GM18909 (cell line): Measurements from ENCODE around the gene OPN1LW.
"Not testable (repeated sequence)": the region's sequence is repeated elsewhere in the genome, so short reads cannot be mapped to it uniquely, and the experiment has no call there.

Experiments used
- ATAC-seq: cut with Tn5 transposase; IDR thresholded peaks from one replicate; pipeline ENCODE4 v1.9.1; 2021; ENCODE audit warnings: mild to moderate bottlenecking; ENCODE audit not compliant: unreplicated experiment, poor library complexity

The OPN1LW gene

DNA sequence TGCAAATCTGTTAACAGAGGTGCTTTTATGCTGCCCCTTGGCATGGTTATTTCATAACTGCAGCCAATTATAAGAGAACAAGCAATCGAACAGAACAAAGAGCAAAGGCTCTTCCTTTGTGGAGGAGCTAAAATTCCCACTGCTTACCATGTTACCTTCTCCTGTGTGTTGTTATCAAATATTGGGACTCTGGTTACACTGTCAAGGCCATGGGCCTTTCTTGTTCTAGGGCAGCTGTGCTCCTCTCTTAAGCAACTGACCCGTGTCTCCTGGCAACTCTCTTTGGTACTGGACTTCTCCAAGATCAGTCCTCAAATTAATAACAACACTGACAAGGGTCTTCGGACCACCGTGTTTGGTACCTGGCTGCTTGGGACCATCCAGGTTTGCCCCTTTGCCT, 12.1 kb upstream of the OPN1LW start:
- ATAC-seq: no peak

DNA sequence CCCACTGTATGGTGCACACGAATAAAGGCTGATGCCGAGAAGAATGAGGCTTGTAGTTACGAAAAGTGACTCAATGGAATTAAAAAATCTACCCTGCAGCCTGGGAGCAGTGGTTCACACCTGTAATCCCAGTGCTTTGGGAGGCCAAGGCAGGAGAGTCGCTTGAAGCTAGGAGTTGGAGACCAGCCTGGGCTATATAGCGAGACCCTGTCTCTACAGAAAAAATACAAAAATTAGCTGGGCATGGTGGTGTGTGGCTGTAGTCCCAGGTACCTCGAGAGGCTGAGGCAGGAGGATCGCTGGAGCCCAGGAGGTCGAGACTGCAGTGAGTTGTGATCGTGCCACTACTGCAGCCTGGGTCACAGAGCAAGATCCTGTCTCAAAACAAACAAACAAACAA, 11.7 kb upstream of the OPN1LW start:
- ATAC-seq: no peak

DNA sequence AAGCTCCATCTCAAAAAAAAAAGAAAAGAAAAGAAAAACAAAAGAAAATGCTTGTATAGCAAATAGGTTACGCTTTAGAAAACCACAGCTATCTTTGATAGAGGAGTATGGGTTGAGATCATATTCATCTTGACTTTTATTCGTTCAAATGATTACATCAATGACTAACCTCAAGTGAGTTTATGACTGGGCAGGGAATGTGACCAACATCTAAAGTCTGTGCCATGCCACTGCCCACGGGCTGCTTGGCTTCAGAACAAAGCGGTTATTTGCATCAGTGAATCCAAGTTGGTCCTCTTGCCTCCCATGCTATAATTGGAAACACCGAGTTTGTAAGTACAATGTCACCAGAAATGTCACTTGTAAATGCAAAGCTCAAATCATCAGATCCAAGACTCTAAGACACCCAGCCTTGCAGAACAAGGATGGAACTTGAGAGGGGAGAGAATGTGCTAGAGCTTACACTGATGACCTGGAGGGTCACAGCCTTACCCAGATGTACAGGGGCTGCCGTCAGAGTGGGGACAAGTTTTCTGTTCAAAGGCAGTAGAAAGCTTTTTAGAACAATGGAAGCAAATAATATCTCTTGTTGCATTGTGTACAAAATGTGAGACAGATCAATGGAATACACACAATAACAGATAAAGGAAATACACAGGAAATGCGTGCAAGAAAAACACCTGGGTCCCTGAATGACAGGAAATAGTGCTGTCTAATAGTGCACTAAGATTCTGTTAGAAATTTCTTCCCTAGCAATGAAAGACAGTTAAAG, 8.4 kb upstream of the OPN1LW start:
- no peak for ATAC-seq

DNA sequence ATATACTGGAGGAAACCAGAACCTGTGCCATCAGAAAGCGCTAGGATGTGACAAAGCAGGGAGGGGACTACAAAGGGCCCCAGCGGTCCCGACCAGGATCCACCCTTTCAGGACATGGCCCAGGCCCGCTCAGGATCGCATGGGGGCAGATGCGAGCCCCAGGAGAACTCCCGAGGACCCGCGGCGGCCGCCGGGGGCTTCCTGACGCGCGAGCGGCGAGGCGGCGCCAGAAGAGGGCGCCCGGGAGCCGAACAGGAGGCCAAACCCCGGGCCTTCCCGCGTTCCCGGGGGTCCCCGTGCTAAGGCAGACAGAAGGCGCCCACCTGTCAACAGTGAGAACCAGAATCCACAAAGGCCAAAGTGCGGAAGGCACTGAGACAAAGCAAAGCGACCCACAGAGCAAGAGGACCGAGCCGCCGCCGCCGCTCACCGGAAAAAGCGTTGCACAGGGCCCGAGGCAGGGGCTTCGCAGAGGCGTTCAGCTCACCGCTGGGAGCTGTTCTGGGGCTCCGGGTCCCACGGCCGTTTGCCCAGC, 7.3 kb upstream of the OPN1LW start:
- ATAC-seq: no peak

DNA sequence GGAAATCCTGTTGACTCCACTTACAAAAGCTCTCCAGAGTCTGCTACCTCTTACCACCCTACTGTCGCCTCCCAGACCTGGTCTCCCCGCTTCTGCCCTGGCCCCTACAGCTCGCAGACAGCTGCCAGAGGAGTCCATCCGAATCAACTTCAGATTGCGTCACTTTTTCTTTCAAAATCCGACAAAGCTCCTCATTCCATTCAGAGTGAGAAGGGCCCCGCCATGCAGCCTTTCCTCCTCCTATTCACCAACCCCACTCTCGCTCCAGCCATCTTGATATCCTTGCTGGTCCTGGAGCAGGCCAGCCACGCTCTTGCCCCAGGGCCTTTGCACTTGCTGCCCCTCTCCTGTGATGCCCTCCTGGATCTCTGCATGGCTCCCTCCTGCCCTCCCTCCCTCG, 5.2 kb upstream of the OPN1LW start:
- no peak for ATAC-seq

DNA sequence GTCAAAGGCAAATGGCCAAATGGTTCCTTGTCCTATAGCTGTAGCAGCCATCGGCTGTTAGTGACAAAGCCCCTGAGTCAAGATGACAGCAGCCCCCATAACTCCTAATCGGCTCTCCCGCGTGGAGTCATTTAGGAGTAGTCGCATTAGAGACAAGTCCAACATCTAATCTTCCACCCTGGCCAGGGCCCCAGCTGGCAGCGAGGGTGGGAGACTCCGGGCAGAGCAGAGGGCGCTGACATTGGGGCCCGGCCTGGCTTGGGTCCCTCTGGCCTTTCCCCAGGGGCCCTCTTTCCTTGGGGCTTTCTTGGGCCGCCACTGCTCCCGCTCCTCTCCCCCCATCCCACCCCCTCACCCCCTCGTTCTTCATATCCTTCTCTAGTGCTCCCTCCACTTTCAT, 3.8 kb upstream of the OPN1LW start:
- ATAC-seq: no peak

DNA sequence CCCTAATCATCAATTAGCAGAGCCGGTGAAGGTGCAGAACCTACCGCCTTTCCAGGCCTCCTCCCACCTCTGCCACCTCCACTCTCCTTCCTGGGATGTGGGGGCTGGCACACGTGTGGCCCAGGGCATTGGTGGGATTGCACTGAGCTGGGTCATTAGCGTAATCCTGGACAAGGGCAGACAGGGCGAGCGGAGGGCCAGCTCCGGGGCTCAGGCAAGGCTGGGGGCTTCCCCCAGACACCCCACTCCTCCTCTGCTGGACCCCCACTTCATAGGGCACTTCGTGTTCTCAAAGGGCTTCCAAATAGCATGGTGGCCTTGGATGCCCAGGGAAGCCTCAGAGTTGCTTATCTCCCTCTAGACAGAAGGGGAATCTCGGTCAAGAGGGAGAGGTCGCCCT, 3.3 kb upstream of the OPN1LW start:
- no peak for ATAC-seq

DNA sequence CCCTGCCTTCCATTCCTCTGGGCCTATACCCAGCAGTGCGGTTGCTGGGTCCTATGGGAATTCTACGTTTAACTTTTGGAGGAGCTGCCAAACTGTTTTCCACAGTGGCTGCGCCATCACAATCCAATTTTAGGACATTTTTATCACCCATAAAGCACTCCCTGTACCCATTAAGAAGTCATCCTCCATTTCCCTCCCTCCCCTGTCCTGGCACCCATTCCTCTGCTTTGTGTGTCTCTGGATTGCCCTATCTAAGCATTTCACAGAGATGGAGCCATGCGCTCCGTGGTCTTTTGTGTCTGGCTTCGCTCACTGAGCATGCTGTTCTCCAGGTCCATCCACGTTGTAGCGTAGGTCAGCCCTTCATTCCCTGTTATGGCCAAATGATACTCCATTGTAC, 1.7 kb upstream of the OPN1LW start:
- no peak for ATAC-seq

DNA sequence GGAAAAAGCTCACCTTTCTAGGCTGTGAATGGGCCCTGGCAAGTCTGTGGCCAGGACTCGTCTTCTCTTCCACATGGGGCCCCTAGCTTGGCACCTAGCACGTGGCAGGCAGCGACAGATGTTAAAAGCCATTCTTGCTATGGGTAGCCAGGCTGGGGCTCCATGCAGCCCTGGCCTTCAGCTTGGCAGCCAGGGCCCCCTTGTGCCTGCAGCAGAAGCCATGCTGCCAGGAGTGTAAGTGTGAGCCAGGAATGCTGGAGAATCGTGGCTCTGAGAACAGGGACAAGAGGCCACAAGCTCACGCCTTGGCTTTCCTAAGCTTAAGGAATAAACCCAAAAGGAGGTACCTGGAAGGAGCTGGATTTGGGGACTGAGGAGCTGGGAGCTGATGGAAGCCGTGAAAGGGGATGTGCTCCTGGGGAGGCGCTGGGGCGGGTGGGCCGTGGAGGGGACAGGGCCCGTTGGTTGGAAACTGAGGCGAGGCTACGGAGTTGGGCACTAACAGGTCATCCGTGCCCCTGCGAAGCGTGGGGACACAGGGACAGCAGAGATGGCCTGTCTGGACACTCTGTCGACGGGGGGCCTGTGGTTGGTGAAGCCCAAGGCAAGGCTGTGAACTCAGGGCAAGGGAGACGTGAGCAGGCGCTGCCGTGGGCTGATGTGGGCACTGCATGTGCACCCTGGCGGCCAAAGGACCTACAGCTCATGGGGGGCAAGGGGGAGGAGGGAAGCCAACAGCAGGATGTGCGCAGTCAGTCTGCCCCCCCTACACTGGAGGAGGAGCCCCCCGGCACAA, 895 bp upstream of the OPN1LW start:
- ATAC-seq: no peak

DNA sequence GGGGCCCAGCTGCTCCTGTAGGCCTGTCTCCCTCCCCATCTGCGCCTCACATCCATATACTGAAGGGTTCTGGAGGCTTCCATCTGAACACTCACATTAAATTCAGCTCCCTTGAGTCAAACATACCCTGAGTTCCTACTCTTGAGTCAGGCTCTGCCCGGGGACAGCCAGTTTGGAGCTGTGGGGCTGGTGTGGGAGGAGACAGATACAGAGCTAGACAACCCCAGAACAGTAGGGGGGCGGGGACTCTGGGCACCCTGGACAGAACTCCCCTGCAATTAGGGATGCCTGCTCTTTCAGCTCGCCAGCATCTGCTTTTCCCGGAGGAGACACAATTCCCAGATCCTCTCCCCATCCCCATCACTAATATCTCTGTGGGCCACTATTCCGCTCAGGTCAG, 7.0 kb downstream of the OPN1LW start:
- not testable (repeated sequence) for ATAC-seq

DNA sequence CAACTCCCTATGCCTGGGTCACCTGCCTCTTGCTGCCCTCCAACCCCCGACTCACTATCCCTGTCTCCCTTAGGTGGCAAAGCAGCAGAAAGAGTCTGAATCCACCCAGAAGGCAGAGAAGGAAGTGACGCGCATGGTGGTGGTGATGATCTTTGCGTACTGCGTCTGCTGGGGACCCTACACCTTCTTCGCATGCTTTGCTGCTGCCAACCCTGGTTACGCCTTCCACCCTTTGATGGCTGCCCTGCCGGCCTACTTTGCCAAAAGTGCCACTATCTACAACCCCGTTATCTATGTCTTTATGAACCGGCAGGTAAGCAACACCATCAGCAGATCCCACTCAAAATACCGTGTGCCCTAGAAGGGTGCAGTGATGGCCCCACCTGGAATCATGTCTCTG, 12.2 kb downstream of the OPN1LW start:
- ATAC-seq: not testable (repeated sequence)

DNA sequence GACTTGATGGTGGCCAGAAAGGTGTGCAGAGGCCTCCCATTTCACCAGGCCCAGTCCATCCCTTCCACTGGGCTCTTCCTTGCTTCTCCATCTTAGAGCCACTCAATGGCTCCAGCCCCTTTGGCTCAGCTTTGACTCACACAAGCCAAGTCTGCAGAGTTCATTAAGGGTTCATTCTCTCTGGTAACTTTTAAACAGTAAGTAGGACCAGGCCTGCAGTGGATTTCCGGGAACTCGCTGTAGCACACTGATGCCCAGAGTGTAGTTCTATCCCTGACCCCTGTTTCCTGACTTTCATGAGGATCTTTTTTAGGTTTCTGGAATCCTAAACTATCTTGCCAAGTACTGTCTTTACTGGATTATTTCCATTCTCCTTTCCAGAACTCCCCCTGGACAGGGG, 13.2 kb downstream of the OPN1LW start:
- ATAC-seq: not testable (repeated sequence)

DNA sequence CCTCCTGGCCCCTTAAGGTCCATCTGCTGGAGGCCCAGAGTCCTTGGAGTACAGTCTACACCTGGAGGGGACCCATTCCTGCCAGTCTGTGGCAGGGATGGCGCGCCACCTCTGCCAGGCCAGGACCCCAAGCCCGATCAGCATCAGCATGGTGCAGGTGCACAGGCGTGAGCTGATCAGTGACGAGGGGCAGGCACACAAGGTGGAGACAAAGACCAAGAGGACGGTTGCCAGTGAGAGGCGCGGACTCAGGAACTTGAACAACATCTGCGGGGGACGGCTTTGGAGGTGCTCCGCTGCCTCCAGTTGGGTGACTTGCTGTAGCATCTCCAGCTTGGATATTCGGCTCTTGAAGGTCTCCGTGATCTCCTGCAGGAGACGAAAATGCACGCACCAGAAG, 15.3 kb downstream of the OPN1LW start:
- ATAC-seq: not testable (repeated sequence)

DNA sequence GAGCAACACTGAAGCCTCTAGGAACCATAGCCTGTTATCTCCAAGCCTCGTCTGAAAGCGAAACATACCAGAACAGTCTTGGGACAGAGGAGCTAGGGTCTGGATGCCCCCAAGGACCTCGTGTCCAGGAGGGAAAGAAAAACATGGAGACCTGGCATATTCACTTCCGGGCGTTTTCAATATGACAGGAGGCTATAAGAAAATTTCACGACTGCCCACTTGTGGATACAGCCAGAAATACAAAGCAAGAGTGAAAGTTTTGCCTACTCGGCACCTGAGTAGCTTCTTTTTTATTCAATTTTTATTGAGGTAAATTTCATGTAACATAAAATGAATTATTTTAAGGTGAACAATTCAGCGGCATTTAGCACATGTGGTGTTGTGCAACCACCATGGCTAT, 20.9 kb downstream of the OPN1LW start:
- not testable (repeated sequence) for ATAC-seq

DNA sequence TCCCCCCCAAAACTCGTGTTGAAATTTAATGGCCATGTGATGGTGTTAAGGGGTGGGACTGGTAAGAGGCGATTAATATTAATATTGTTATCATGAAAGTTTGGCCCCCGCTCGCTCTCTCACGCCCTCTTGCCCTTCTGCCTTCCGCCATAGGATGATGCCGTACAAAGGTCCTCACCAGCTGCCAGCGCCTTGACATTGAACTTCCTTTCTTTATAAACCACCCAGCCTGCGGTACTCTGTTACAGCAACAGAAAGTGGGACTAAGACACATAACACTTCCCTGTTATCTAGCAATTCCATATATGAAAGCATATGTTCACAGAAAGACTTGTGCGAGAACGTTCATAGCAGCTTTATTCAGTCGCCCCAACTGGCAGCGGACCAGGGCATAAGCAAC, 24.3 kb downstream of the OPN1LW start:
- not testable (repeated sequence) for ATAC-seq

DNA sequence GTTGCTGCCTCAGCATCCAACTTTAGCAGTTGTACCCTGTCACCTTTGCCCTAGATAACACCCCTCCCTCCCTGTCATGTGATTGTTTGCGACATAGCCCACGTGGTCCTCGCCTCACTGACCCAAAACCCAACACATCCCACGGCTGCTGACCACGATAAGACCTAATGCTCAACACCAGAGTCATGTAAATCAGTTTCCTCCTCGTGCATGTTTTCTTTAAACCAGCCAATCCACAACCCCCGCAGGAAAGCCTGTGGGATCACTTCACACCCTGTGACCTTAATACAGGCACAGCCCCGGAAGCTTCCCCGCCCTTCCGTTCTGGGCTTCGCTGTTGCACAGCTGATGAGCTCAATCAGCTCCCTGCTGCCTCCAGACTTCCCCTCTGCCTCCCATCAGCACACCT, 28.5 kb downstream of the OPN1LW start:
- peak; percentile 72 for ATAC-seq

DNA sequence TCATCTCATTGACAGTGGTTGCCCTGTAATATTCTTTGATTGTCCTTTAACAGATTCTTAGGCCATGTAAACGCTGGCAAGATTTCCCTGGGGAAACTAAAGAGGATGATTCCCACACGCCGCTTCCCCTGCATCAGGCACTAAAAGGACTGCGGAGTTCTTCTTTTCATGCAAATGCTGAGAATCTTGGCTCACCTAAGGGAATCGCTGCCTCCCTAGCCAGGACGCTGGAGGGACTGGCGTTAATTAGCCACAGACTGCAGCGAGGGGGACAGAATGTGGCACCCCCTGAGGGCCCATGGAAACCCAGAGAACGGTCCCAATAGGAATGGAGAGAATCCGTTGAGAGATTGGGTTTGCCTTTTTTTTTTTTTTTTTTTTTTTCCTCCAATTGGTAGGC, 30.3 kb downstream of the OPN1LW start:
- not testable (repeated sequence) for ATAC-seq

DNA sequence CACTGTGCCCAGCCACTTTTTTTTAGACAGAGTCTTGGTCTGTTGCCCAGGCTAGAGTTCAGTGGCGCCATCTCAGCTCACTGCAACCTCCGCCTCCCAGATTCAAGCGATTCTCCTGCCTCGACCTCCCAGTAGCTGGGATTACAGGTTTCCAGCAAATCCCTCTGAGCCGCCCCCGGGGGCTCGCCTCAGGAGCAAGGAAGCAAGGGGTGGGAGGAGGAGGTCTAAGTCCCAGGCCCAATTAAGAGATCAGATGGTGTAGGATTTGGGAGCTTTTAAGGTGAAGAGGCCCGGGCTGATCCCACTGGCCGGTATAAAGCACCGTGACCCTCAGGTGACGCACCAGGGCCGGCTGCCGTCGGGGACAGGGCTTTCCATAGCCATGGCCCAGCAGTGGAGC, 38.3 kb downstream of the OPN1LW start, which contains the start of gene OPN1MW:
TSS of gene OPN1MW (plus strand) at position 301 of the 400 bp plus-strand sequence. CDS start at position 383, 82 bp downstream.
- ATAC-seq: not testable (repeated sequence)

DNA sequence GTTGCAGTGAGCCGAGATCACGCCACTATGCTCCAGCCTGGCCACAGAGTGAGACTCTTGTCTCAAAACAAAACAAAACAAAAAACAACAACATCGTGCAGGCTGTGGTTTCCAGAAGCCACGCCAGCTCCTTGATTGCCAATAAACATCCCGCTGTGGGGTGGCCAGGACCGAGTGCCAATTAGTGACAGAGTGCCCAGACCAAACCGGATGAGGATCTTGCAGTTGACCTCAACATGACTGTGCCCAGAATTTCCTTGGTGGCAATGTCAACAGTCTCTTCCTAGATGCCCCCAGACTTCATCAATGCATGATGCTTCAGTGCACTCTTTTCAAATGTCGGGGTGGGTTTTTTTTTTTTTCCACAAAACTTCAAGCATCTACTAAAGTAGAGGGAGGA, 39.8 kb downstream of the OPN1LW start:
- not testable (repeated sequence) for ATAC-seq

DNA sequence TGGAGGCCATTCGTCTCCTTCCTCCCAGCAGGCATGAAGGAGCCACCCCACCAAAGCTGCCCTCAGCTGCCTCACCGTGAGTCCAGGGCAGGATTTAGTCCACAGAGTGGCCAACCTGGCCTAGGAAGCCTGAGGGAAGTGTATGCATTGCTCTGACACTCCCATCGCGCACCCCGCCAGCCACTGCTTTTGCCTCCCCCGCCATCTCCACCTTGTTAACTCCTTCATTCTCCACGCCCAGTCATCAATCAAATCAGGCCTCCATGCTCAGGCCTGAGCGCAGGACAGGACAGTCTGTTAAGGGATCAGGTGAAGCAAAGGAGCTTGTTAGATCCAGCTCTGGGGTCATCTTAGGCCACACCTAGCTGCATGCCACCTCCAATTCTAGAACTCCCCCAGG, 48.8 kb downstream of the OPN1LW start:
- ATAC-seq: not testable (repeated sequence)

DNA sequence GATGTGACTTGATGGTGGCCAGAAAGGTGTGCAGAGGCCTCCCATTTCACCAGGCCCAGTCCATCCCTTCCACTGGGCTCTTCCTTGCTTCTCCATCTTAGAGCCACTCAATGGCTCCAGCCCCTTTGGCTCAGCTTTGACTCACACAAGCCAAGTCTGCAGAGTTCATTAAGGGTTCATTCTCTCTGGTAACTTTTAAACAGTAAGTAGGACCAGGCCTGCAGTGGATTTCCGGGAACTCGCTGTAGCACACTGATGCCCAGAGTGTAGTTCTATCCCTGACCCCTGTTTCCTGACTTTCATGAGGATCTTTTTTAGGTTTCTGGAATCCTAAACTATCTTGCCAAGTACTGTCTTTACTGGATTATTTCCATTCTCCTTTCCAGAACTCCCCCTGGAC, 50.3 kb downstream of the OPN1LW start:
- ATAC-seq: not testable (repeated sequence)
